HUES48 (cell line): ENCODE results near the gene NMRK1.

Source experiments
- H3K27ac ChIP-seq: one replicate; pipeline ENCODE4 v1.7.0; 2013; ENCODE audit warnings: low read depth, low read length, inconsistent platforms
- H3K27me3 ChIP-seq: 2 replicates; pipeline ENCODE4 v1.6.1; 2013; ENCODE audit warnings: mild to moderate bottlenecking, low read length; ENCODE audit not compliant: control insufficient read depth, insufficient read depth
- H3K36me3 ChIP-seq: 2 replicates; pipeline ENCODE4 v1.6.1; 2013; ENCODE audit warnings: low read length; ENCODE audit not compliant: control insufficient read depth, insufficient read depth
- H3K4me1 ChIP-seq: 2 replicates; pipeline ENCODE4 v1.6.1; 2013; ENCODE audit warnings: mild to moderate bottlenecking, low read length; ENCODE audit not compliant: control insufficient read depth, insufficient read depth
- H3K4me3 ChIP-seq: 2 replicates; pipeline ENCODE4 v1.5.1; 2013; ENCODE audit warnings: mild to moderate bottlenecking, low read depth, low read length
- H3K9ac ChIP-seq: 2 replicates; pipeline ENCODE4 v1.6.1; 2013; ENCODE audit warnings: mild to moderate bottlenecking, low read depth, low read length, moderate library complexity
- H3K9me3 ChIP-seq: 2 replicates; pipeline ENCODE4 v1.6.1; 2013; ENCODE audit warnings: low read length; ENCODE audit not compliant: control insufficient read depth, insufficient read depth

Gene NMRK1

DNA sequence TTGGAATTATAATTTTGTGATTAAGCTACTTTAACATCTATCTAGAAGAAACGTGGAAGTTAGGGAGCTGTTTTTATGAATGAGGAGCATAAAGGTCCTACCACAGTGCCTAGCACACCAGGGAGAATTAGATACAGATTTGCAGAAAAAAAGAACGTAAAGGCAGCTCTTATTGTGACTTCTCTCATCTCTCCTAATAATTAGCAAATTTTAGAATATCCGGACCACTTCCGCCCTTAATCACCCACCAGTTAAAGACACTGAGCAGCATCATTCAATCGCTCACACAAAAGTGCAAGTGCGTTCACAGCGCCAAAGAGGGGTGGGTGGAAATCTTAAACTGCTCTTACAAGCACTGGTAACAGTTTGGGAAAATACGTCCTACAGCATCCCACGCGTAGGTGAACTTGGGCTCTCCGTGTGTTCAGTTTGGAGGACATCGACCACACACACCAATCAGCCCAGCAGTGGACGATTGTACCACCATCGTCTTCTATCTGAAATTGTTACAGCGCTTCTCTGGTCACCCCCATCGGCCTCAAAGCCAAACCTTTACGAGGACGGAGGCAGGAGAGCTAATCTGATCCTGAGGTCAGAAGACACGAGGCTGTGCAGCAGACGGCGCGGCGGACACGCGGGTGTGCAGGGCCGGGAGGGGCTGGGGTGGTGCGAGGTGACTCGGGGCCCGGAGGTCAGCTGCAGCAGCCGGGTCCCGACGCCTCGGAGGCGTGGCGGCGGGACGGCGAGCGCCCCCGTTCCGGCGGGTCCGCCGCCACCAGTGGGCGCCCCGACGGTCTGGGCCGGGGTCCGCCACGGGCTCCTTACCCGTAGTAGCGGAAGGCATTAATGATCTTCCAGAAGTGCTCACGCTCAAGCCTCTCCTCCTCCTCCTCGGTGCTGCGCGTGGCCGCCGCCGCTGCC, 60.5 kb downstream of the NMRK1 start:
- Histone ChIP-seq H3K9me3 (no peaks in the 10 kb centered on the region), H3K4me1 (peaks cover 13% of the 10 kb centered on the region; the same call in 1 of the 2 replicates), H3K36me3 (no peaks in the 10 kb centered on the region), H3K27ac (peak overlapping the region; percentile 93), H3K27me3 (no peaks in the 10 kb centered on the region), H3K4me3 (peak overlapping the region; percentile 80), H3K9ac (peak overlapping the region; percentile 81)

DNA sequence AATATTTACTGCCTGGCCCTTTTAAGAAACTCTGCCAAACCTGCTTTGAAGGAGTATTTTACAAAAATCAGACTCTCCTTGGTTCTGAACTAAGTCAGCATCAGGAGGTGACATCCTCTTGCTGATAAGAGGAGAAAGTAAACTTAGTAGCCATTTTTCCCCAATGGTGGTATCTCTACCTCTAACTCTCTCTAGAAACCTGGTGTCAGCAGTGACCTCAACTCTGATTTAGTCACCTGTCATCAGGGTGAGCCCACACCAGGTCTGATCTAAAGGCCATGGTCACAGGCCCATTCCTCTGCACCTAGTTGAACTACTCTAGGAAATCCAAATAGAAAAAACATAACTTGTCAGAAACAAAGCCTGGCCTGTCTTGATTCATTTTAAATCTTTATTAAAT, 64.1 kb downstream of the NMRK1 start:
- Histone ChIP-seq H3K36me3 (no peaks in the 10 kb centered on the region), H3K4me1 (peaks cover 13% of the 10 kb centered on the region; the same call in 1 of the 2 replicates), H3K27ac (no peak overlapping the region), H3K9me3 (no peaks in the 10 kb centered on the region), H3K9ac (no peak overlapping the region), H3K27me3 (no peaks in the 10 kb centered on the region), H3K4me3 (no peak overlapping the region)

DNA sequence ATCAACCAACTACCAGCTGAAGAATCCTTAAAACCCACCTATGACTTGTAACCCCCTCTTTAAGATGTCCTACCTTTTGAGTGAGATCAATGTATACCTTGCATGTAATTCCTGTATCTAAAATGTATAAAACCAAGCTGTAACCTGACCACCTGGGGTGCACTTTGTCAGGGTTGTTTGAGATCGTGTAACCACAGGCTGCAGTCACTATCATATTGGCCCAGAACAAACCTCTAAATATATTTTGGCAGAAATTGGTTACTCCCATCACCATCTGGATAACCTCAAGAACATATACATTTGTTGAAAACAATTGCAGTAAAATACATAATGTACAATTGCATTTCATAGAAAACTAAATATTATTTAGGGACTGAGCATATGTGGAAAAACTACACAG, 68.3 kb downstream of the NMRK1 start:
- no peak overlapping the region for H3K4me3 ChIP-seq
- H3K27me3 ChIP-seq, result no peaks in the 10 kb centered on the region
- no peaks in the 10 kb centered on the region for H3K4me1 ChIP-seq
- H3K9ac ChIP-seq, result no peak overlapping the region
- peaks cover 18% of the 10 kb centered on the region for H3K36me3 ChIP-seq
- H3K27ac ChIP-seq, result no peak overlapping the region
- no peaks in the 10 kb centered on the region for H3K9me3 ChIP-seq

DNA sequence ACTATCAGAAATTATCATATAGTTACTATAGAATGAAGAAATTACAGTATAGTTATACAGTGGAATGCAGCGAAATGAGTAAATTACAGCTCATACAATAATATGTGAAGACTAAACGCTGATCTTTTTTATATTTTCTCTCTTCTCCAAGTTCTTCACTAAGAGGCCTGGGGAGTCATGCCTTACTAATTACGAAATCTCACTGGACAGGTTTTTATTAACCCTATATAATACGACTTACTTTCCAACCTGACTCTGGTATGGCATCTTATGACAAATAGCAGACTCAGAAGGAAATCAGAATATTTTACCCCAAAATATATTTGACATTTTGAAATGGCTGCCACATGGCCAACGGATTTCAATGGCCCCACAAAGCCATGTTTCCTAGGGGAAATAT, 68.9 kb downstream of the NMRK1 start:
- peaks cover 21% of the 10 kb centered on the region for H3K36me3 ChIP-seq
- H3K27ac ChIP-seq, result no peak overlapping the region
- no peak overlapping the region for H3K9ac ChIP-seq
- no peaks in the 10 kb centered on the region for H3K27me3 ChIP-seq
- no peak overlapping the region for H3K4me3 ChIP-seq
- no peaks in the 10 kb centered on the region for H3K4me1 ChIP-seq
- H3K9me3 ChIP-seq, result no peaks in the 10 kb centered on the region

DNA sequence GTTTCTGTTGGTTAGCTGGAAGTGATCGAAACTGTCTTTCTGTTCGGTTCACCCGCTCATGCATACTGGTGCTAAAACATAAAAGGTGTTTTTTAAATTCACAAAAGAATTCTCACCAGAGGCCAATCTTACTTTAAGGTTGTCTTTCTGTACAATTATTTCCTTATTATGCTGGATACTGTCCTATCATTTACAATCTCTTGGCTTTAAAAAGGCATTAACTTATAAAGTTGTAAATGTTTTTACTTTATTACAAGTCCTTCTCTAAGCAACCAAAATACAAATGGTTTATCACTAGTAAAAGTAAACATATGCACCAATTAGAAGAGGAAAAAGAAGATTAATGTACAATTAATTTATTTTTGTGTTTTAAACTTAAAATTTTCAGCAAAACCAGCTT, 70.6 kb downstream of the NMRK1 start:
- Histone ChIP-seq H3K27me3 (no peaks in the 10 kb centered on the region), H3K4me3 (no peak overlapping the region), H3K27ac (no peak overlapping the region), H3K9ac (no peak overlapping the region), H3K9me3 (no peaks in the 10 kb centered on the region), H3K4me1 (no peaks in the 10 kb centered on the region), H3K36me3 (peaks cover 25% of the 10 kb centered on the region)

DNA sequence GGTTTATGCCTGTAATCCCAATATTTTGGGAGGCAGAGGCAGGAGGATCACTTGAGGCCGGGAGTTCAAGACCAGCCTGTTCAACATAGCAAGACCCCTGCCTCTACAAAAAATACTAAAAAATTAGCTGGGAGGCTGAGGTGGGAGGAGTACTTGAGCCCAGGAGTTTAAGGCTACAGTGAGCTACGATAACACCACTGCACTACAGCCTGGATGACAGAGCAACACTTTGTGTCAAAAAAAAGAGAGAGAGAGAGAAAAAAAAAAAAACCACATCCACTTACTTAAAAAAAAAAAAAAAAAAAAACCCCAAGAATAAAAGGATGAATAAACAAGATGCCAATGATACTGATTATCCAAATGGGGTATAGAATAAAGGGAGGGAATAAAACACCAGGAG, 74.2 kb downstream of the NMRK1 start:
- Histone ChIP-seq H3K4me3 (no peak overlapping the region), H3K9me3 (no peaks in the 10 kb centered on the region), H3K27me3 (no peaks in the 10 kb centered on the region), H3K4me1 (no peaks in the 10 kb centered on the region), H3K27ac (no peak overlapping the region), H3K9ac (no peak overlapping the region), H3K36me3 (peaks cover 27% of the 10 kb centered on the region)
